IMR-90 (cell line): Measurements from ENCODE around the gene LATS2. TPM values are rescaled to one million over a fixed set of nuclear protein-coding genes. Genes with fewer than 3 reads are reported as not detected.

Experiments used
- ATAC-seq: fragments of 200-7000 bp; cut with Tn5 transposase; 2 replicates; pipeline ENCODE4 v1.9.1; 2020; ENCODE audit warnings: low read depth, mild to moderate bottlenecking, moderate library complexity
- BruUV-seq: library from RNA; stranded (reverse); fragments of 400-500 nt; replicated peaks from 2 replicates; lab custom pipeline; 2021; lab: Mats Ljungman, UMichigan
- CTCF ChIA-PET: fragments of 300-600 bp; formaldehyde crosslinking; extraction: SDS; loops from one replicate; lab custom pipeline; 2021; ENCODE audit warnings: antibody characterized with exemption; lab: Yijun Ruan, JAX
- POLR2A ChIA-PET: fragments of 300-600 bp; sonication (Branson Sonifier 250); formaldehyde crosslinking; loops from one replicate; lab custom pipeline; 2022; ENCODE audit warnings: antibody characterized with exemption; ENCODE audit not compliant: unreplicated experiment; lab: Charles Lee
- DNase-seq: peaks from one replicate; pipeline ENCODE4 v3.0.0; 2013
- H2AFZ ChIP-seq: replicated peaks from 2 replicates; pipeline ENCODE3; 2013; ENCODE audit warnings: low read length, mild to moderate bottlenecking; ENCODE audit not compliant: poor library complexity
- H2AK5ac ChIP-seq: 2 replicates; pipeline ENCODE4 v1.6.1; 2013; ENCODE audit warnings: low read depth, low read length, inconsistent platforms
- H2AK9ac ChIP-seq: replicated peaks from 2 replicates; pipeline ENCODE3; 2013; ENCODE audit warnings: mild to moderate bottlenecking, low read depth, low read length, moderate library complexity; ENCODE audit not compliant: poor library complexity
- H2BK120ac ChIP-seq: 2 replicates; pipeline ENCODE4 v1.6.1; 2013; ENCODE audit warnings: low read depth, low read length, inconsistent platforms
- H2BK15ac ChIP-seq: 3 replicates; pipeline ENCODE4 v1.6.1; 2013; ENCODE audit warnings: low read depth, low read length, inconsistent platforms
- H2BK20ac ChIP-seq: 2 replicates; pipeline ENCODE4 v1.6.1; 2013; ENCODE audit warnings: low read depth, mild to moderate bottlenecking, inconsistent platforms, low read length, moderate library complexity
- H2BK5ac ChIP-seq: 2 replicates; pipeline ENCODE4 v1.6.1; 2013; ENCODE audit warnings: mild to moderate bottlenecking, low read depth, low read length, inconsistent platforms; ENCODE audit not compliant: poor library complexity, severe bottlenecking
- H3K14ac ChIP-seq: replicated peaks from 2 replicates; pipeline ENCODE4 v1.6.1; 2013; ENCODE audit warnings: low read depth, low read length, inconsistent platforms
- H3K18ac ChIP-seq: 2 replicates; pipeline ENCODE4 v1.6.1; 2013; ENCODE audit warnings: low read depth, low read length, control low read depth
- H3K23ac ChIP-seq: 2 replicates; pipeline ENCODE4 v1.6.1; 2013; ENCODE audit warnings: low read depth, low read length, inconsistent platforms
- H3K27ac ChIP-seq: 2 replicates; pipeline ENCODE4 v1.5.1; 2013; ENCODE audit warnings: mild to moderate bottlenecking, control low read depth, low read length; ENCODE audit not compliant: insufficient read depth
- H3K27me3 ChIP-seq: 2 replicates; pipeline ENCODE4 v1.6.1; 2013; ENCODE audit warnings: low read length; ENCODE audit not compliant: control insufficient read depth, insufficient read depth
- H3K36me3 ChIP-seq: 2 replicates; pipeline ENCODE4 v1.6.1; 2013; ENCODE audit warnings: low read length, mixed read lengths; ENCODE audit not compliant: control insufficient read depth, insufficient read depth
- H3K4ac ChIP-seq: 2 replicates; pipeline ENCODE4 v1.6.1; 2013; ENCODE audit warnings: low read depth, low read length, inconsistent platforms
- H3K4me1 ChIP-seq: 2 replicates; pipeline ENCODE4 v1.6.1; 2013; ENCODE audit warnings: low read length, mixed read lengths; ENCODE audit not compliant: control insufficient read depth, insufficient read depth
- H3K4me2 ChIP-seq: 2 replicates; pipeline ENCODE4 v1.6.1; 2013; ENCODE audit warnings: low read depth, mild to moderate bottlenecking, control low read depth, low read length, moderate library complexity
- H3K4me3 ChIP-seq: 2 replicates; pipeline ENCODE4 v1.5.1; 2013; ENCODE audit warnings: low read depth, mild to moderate bottlenecking, control low read depth, low read length, moderate library complexity; ENCODE audit not compliant: insufficient read depth
- H3K56ac ChIP-seq: 2 replicates; pipeline ENCODE4 v1.6.1; 2013; ENCODE audit warnings: low read length, inconsistent platforms; ENCODE audit not compliant: insufficient read depth; ENCODE audit errors: extremely low read depth
- H3K79me1 ChIP-seq, 2 experiments: 2 replicates each; pipeline ENCODE4 v1.6.1; 2013; ENCODE audit warnings: low read length in 2 of 2, inconsistent platforms in 1 of 2, low read depth in 1 of 2
- H3K9ac ChIP-seq: 2 replicates; pipeline ENCODE4 v1.6.1; 2013; ENCODE audit warnings: low read depth, low read length, control low read depth
- H3K9me1 ChIP-seq: 2 replicates; pipeline ENCODE4 v1.6.1; 2013; ENCODE audit warnings: low read length, inconsistent platforms; ENCODE audit not compliant: insufficient read depth
- H3K9me3 ChIP-seq: 2 replicates; pipeline ENCODE4 v1.6.1; 2013; ENCODE audit warnings: low read length; ENCODE audit not compliant: control insufficient read depth, insufficient read depth
- H4K20me1 ChIP-seq: 2 replicates; pipeline ENCODE4 v1.6.1; 2013; ENCODE audit warnings: low read length, inconsistent platforms; ENCODE audit not compliant: insufficient read depth
- H4K5ac ChIP-seq: 2 replicates; pipeline ENCODE4 v1.6.1; 2013; ENCODE audit warnings: mild to moderate bottlenecking, low read depth, low read length, control low read depth
- H4K8ac ChIP-seq, 2 experiments: 2 replicates each; pipeline ENCODE4 v1.6.1; 2013; ENCODE audit warnings: low read depth in 2 of 2, low read length in 2 of 2, control low read depth in 1 of 2, inconsistent platforms in 1 of 2
- H4K91ac ChIP-seq: 2 replicates; pipeline ENCODE4 v1.6.1; 2013; ENCODE audit warnings: low read depth, low read length, inconsistent platforms; ENCODE audit not compliant: insufficient read depth
- CEBPB ChIP-seq: IDR thresholded peaks from 2 replicates; pipeline ENCODE4 v1.6.1; 2012; ENCODE audit warnings: low read depth, low read length, improper control_type of control experiment
- CHD1 ChIP-seq: IDR thresholded peaks from 2 replicates; pipeline ENCODE4 v1.6.1; 2012; ENCODE audit warnings: low read depth, low read length, improper control_type of control experiment
- FOS ChIP-seq: fragments of 150-350 bp; IDR thresholded peaks from 2 replicates; pipeline ENCODE4 v1.6.1; 2016; ENCODE audit warnings: low read depth, low read length
- MAFK ChIP-seq: IDR thresholded peaks from 2 replicates; pipeline ENCODE4 v1.6.1; 2012; ENCODE audit warnings: low read depth, low read length, improper control_type of control experiment
- MAZ ChIP-seq: IDR thresholded peaks from 2 replicates; pipeline ENCODE4 v1.6.1; 2012; ENCODE audit warnings: low read depth, mild to moderate bottlenecking, low read length, improper control_type of control experiment, moderate library complexity, borderline replicate concordance
- MXI1 ChIP-seq: IDR thresholded peaks from 2 replicates; pipeline ENCODE4 v1.6.1; 2012; ENCODE audit warnings: low read depth, mild to moderate bottlenecking, low read length, moderate library complexity, borderline replicate concordance
- NFE2L2 ChIP-seq: fragments of 150-350 bp; IDR thresholded peaks from 2 replicates; pipeline ENCODE4 v1.6.1; 2016; ENCODE audit warnings: low read depth, mild to moderate bottlenecking, low read length
- POLR2A ChIP-seq: IDR thresholded peaks from 2 replicates; pipeline ENCODE4 v1.6.1; 2012; ENCODE audit warnings: mild to moderate bottlenecking, low read depth, low read length
- SMC3 ChIP-seq: fragments of 150-350 bp; IDR thresholded peaks from 2 replicates; pipeline ENCODE4 v1.6.1; 2016; ENCODE audit warnings: low read depth, mild to moderate bottlenecking, antibody characterized with exemption, low read length, moderate library complexity
- WGBS, 2 experiments: methylation state at CpG; one replicate each; pipeline versions ENCODE4 v1.1.5 to v1.1.7; 2013; ENCODE audit warnings: missing lambda C conversion rate in 2 of 2; ENCODE audit not compliant: insufficient read length in 1 of 2; ENCODE audit errors: extremely low coverage in 2 of 2; 5-methylcytosine and 5-hydroxymethylcytosine counted together
- dilution Hi-C: fragments of 300-500 bp; cut with HindIII; formaldehyde crosslinking; loops from one replicate; pipeline ENCODE4 v1.14.3; 2018; ENCODE audit warnings: low sequenced_read_pairs; ENCODE audit not compliant: unreplicated experiment
- in situ Hi-C: fragments of 300-500 bp; cut with MboI; formaldehyde crosslinking; loops from 3 replicates; pipeline ENCODE4 v1.14.3; 2019; ENCODE audit warnings: low sequenced_read_pairs, inconsistent platforms, mixed read lengths
- intact Hi-C: fragments of 100-400 bp; cut with micrococcal nuclease; formaldehyde crosslinking; loops from 2 replicates; pipeline ENCODE4 v1.10.0; 2022
- polyA plus RNA-seq, 3 experiments: library from polyadenylated mRNA; depleted of rRNA; stranded (reverse); fragments of >200 nt; gene quantifications; 2 replicates each; pipeline ENCODE4 v1.2.3, GENCODE V29; 2012; ENCODE audit warnings: low replicate concordance in 1 of 3
- total RNA-seq: library from RNA; depleted of rRNA; stranded (reverse); fragments of >200 nt; gene quantifications from 2 replicates; pipeline ENCODE4 v1.2.3, GENCODE V29; 2012
- TF ChIP-seq, protein P1 (sequence below): conservative IDR thresholded peaks from 2 replicates; pipeline ENCODE4 v1.5.1; 2012; ENCODE audit warnings: mild to moderate bottlenecking, low read depth, low read length, improper control_type of control experiment
- TF ChIP-seq, protein P2 (sequence below): fragments of 150-350 bp; IDR thresholded peaks from 2 replicates; pipeline ENCODE4 v1.6.1; 2017; ENCODE audit warnings: mild to moderate bottlenecking, antibody characterized with exemption, low read length, low read depth

LATS2 gene
- total and polyA plus RNA-seq, 2 of the 4 experiments (the other 2 are of a cell fraction) = 12.7 to 22.4 TPM

DNA sequence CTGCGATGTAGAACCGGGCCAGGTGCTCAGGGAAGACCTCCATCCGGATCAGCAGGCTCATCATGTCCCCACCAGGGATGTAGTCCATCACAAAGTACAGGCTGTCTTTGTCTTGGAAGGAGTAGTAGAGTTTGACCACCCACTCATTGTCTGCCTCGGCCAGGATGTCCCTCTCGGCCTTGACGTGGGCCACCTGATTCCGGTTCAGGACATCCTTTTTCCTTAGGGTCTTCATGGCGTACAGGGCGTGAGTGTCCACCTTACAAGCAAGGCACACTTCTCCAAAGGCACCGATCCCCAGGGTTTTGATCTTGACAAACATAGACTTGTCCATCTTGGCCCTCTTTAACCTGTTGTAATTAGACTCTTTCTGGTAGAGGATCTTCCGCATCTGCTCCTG is 78.0 kb downstream of the LATS2 start:
- dilution Hi-C loops (no loop called here), in situ Hi-C loops (no loop called here), intact Hi-C loops (no loop called here)
- Histone ChIP-seq H3K4me3 (no peak overlapping the region), H3K4me2 (no peak overlapping the region), H2BK5ac (no peak overlapping the region), H2BK20ac (no peak overlapping the region), H2BK15ac (no peak overlapping the region), H3K4me1 (no peaks in the 10 kb centered on the region), H3K9me3 (no peaks in the 10 kb centered on the region), H3K9ac (no peak overlapping the region), H4K91ac (no peak overlapping the region), H2BK120ac (no peak overlapping the region), H3K79me1 (peaks cover 45 to 74% of the 10 kb centered on the region in 2 experiments), H3K23ac (no peak overlapping the region), H2AK9ac (no peak overlapping the region), H2AFZ (no peak overlapping the region), H3K4ac (no peak overlapping the region), H3K36me3 (peaks cover 61% of the 10 kb centered on the region), H3K18ac (no peak overlapping the region), H3K56ac (no peak overlapping the region), H4K20me1 (peaks cover 40% of the 10 kb centered on the region), H4K5ac (no peak overlapping the region), H3K27me3 (no peaks in the 10 kb centered on the region), H3K9me1 (peaks cover 10% of the 10 kb centered on the region), H4K8ac (no peak overlapping the region), H3K27ac (no peak overlapping the region), H3K14ac (no peak overlapping the region), H2AK5ac (no peak overlapping the region)
- DNase-seq (no peak), ATAC-seq (no peak)
- TF ChIP-seq, protein P1, sequence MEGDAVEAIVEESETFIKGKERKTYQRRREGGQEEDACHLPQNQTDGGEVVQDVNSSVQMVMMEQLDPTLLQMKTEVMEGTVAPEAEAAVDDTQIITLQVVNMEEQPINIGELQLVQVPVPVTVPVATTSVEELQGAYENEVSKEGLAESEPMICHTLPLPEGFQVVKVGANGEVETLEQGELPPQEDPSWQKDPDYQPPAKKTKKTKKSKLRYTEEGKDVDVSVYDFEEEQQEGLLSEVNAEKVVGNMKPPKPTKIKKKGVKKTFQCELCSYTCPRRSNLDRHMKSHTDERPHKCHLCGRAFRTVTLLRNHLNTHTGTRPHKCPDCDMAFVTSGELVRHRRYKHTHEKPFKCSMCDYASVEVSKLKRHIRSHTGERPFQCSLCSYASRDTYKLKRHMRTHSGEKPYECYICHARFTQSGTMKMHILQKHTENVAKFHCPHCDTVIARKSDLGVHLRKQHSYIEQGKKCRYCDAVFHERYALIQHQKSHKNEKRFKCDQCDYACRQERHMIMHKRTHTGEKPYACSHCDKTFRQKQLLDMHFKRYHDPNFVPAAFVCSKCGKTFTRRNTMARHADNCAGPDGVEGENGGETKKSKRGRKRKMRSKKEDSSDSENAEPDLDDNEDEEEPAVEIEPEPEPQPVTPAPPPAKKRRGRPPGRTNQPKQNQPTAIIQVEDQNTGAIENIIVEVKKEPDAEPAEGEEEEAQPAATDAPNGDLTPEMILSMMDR = no peak
- TF ChIP-seq MAZ (no peak), POLR2A (no peak), SMC3 (no peak), MXI1 (no peak), CEBPB (no peak), NFE2L2 (no peak), MAFK (no peak), CHD1 (no peak), FOS (no peak)
- TF ChIP-seq, protein P2, sequence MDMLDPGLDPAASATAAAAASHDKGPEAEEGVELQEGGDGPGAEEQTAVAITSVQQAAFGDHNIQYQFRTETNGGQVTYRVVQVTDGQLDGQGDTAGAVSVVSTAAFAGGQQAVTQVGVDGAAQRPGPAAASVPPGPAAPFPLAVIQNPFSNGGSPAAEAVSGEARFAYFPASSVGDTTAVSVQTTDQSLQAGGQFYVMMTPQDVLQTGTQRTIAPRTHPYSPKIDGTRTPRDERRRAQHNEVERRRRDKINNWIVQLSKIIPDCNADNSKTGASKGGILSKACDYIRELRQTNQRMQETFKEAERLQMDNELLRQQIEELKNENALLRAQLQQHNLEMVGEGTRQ = no peak
- CTCF ChIA-PET = no interaction called here
- WGBS, 2 experiments = 100% methylated on average over 3 of the region's 11 CpGs; no CpG with 5 or more reads in 1 of the 2 experiments
- POLR2A ChIA-PET = no interaction called here
- BruUV-seq = no TSS peak
